KMS-11 (cell line): Measurements from ENCODE around the gene NLRC5.

Experiments
- H2AFZ ChIP-seq: fragments of 200-600 bp; sonication (generic); 2 replicates; pipeline ENCODE4 v1.6.1; 2016; ENCODE audit warnings: antibody characterized with exemption, mixed run types, low read depth
- H3K27ac ChIP-seq: fragments of 200-600 bp; sonication (generic); 2 replicates; pipeline ENCODE4 v1.6.1; 2016; ENCODE audit warnings: mild to moderate bottlenecking, mixed run types
- H3K27me3 ChIP-seq: fragments of 200-600 bp; sonication (generic); 2 replicates; pipeline ENCODE4 v1.6.1; 2017; ENCODE audit warnings: mild to moderate bottlenecking, low read depth, mixed run types, moderate library complexity; ENCODE audit not compliant: insufficient read depth
- H3K36me3 ChIP-seq: fragments of 200-600 bp; sonication (generic); 2 replicates; pipeline ENCODE4 v1.6.1; 2017; ENCODE audit warnings: mild to moderate bottlenecking, mixed run types; ENCODE audit not compliant: insufficient read depth
- H3K4me1 ChIP-seq: fragments of 200-600 bp; sonication (generic); 2 replicates; pipeline ENCODE4 v1.6.1; 2016; ENCODE audit warnings: mild to moderate bottlenecking, low read depth, mixed run types; ENCODE audit not compliant: poor library complexity, severe bottlenecking
- H3K4me2 ChIP-seq: fragments of 200-600 bp; sonication (generic); 2 replicates; pipeline ENCODE4 v1.7.0; 2016; ENCODE audit warnings: mild to moderate bottlenecking, mixed run types
- H3K4me3 ChIP-seq: fragments of 200-600 bp; sonication (generic); IDR thresholded peaks from 2 replicates; pipeline ENCODE4 v1.6.1; 2017; ENCODE audit warnings: low read depth, low read length, mixed read lengths; ENCODE audit not compliant: insufficient read depth
- H3K79me2 ChIP-seq: fragments of 200-600 bp; sonication (generic); 2 replicates; pipeline ENCODE4 v1.6.1; 2016; ENCODE audit warnings: low read depth, mixed run types; ENCODE audit not compliant: insufficient read depth
- H3K9ac ChIP-seq: fragments of 200-600 bp; sonication (generic); 2 replicates; pipeline ENCODE4 v1.6.1; 2016; ENCODE audit warnings: mild to moderate bottlenecking, mixed run types
- H4K20me1 ChIP-seq: fragments of 200-600 bp; sonication (generic); 2 replicates; pipeline ENCODE4 v1.6.1; 2016; ENCODE audit warnings: mild to moderate bottlenecking, mixed run types; ENCODE audit not compliant: insufficient read depth
- TF ChIP-seq, protein P1 (sequence below): fragments of 200-600 bp; sonication (generic); conservative IDR thresholded peaks from 2 replicates; pipeline ENCODE4 v1.6.1; 2017; ENCODE audit warnings: low read depth, mild to moderate bottlenecking, antibody characterized with exemption, low read length, moderate library complexity, mixed read lengths

NLRC5 gene

DNA sequence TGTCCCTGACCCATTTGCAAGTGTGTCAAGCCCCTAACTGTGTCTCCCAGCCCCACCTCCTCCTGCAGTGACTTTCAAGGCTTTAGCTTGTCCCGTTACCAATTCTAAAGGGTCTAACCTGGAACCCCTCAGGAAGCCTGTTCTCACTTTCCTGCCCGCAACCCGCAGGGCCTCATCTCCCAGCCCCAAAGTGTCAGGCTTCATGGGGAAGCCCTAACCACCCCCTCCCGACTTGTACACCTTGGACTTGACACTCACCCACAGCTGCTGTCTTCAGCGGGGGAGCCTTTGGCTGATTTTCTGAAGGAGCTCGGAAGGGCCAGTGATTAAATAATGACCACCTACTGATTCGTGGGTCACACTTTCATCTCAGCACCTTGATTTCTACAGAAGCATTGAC, 33.1 kb downstream of the NLRC5 start:
- Histone ChIP-seq H2AFZ (no peak overlapping the region), H3K27ac (no peak overlapping the region), H3K79me2 (no peaks in the 10 kb centered on the region), H3K36me3 (no peaks in the 10 kb centered on the region), H3K4me1 (no peaks in the 10 kb centered on the region), H3K4me3 (no peak overlapping the region), H3K9ac (no peak overlapping the region), H3K4me2 (no peak overlapping the region), H3K27me3 (no peaks in the 10 kb centered on the region), H4K20me1 (no peaks in the 10 kb centered on the region)
- TF ChIP-seq, protein P1, sequence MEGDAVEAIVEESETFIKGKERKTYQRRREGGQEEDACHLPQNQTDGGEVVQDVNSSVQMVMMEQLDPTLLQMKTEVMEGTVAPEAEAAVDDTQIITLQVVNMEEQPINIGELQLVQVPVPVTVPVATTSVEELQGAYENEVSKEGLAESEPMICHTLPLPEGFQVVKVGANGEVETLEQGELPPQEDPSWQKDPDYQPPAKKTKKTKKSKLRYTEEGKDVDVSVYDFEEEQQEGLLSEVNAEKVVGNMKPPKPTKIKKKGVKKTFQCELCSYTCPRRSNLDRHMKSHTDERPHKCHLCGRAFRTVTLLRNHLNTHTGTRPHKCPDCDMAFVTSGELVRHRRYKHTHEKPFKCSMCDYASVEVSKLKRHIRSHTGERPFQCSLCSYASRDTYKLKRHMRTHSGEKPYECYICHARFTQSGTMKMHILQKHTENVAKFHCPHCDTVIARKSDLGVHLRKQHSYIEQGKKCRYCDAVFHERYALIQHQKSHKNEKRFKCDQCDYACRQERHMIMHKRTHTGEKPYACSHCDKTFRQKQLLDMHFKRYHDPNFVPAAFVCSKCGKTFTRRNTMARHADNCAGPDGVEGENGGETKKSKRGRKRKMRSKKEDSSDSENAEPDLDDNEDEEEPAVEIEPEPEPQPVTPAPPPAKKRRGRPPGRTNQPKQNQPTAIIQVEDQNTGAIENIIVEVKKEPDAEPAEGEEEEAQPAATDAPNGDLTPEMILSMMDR, result no peak

DNA sequence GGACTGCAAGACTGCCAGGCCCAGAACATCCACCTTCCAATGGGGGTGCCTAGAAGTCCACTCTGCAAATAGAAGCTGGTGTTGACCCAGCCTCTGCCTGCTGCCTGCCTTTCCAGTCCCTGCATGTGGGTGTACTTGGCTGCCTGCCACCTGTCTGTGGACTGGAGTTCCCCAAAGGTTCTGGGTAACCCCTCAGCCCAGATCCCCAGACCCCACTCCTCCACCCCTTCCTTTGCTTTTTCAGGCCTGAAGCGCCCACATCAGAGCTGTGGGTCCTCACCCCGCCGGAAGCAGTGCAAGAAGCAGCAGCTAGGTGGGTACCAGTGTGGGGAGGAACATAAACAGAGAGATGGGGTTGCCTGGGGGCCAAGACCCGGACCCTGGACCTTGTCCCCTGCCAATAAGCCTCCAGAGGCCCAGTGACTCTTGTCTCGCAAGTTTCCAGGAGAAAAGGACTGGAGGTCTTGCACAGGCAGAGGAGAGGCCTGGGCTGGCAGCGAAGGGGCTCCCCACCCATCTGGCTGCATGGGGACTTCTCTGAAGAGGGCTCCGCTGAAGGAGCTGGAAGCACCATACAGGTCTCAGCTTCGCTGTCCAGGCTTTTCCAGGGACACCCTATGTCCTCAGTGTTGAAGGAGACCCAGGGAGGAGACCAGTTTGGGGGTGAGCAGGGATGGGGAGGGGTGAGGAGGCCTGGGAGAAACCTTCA, 34.3 kb downstream of the NLRC5 start:
- TF ChIP-seq, protein P1, result no peak
- no peak overlapping the region for H2AFZ ChIP-seq
- no peaks in the 10 kb centered on the region for H3K36me3 ChIP-seq
- H4K20me1 ChIP-seq, result no peaks in the 10 kb centered on the region
- H3K4me1 ChIP-seq, result peaks cover under 1% of the 10 kb centered on the region
- no peak overlapping the region for H3K9ac ChIP-seq
- H3K4me2 ChIP-seq, result no peak overlapping the region
- no peak overlapping the region for H3K27ac ChIP-seq
- no peak overlapping the region for H3K4me3 ChIP-seq
- H3K79me2 ChIP-seq, result no peaks in the 10 kb centered on the region
- no peaks in the 10 kb centered on the region for H3K27me3 ChIP-seq

DNA sequence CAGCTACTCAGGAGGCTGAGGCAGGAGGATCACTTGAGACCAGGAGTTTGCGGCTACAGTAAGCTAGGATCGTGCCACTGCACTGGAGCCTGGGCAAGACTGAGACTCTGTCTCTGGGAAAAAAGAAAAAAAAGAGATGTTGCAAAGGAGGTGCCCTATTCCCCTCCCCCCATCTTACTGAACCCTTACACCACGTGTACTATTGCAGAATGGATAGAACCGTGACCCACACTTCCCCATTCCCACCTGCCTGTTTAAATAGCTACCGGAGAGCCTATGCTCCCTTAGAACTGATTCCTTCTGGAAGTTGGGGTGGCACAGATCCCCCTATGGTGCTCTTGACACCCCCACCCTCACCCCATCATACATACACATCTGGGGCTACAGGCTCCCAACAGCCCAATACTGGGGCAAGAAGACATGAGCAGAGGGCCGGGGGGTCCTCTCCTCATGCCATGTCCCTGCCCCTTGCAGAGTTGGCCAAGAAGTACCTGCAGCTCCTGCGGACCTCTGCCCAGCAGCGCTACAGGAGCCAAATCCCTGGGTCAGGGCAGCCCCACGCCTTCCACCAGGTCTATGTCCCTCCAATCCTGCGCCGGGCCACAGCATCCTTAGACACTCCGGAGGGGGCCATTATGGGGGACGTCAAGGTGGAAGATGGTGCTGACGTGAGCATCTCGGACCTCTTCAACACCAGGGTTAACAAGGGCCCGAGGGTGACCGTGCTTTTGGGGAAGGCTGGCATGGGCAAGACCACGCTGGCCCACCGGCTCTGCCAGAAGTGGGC, 35.7 kb downstream of the NLRC5 start:
- H3K9ac ChIP-seq, result no peak overlapping the region
- no peaks in the 10 kb centered on the region for H3K79me2 ChIP-seq
- no peaks in the 10 kb centered on the region for H3K36me3 ChIP-seq
- H3K4me1 ChIP-seq, result peaks cover 4% of the 10 kb centered on the region
- no peak overlapping the region for H3K4me2 ChIP-seq
- TF ChIP-seq, protein P1, result no peak
- no peak overlapping the region for H3K4me3 ChIP-seq
- H3K27ac ChIP-seq, result no peak overlapping the region
- no peak overlapping the region for H2AFZ ChIP-seq
- no peaks in the 10 kb centered on the region for H4K20me1 ChIP-seq
- no peaks in the 10 kb centered on the region for H3K27me3 ChIP-seq

DNA sequence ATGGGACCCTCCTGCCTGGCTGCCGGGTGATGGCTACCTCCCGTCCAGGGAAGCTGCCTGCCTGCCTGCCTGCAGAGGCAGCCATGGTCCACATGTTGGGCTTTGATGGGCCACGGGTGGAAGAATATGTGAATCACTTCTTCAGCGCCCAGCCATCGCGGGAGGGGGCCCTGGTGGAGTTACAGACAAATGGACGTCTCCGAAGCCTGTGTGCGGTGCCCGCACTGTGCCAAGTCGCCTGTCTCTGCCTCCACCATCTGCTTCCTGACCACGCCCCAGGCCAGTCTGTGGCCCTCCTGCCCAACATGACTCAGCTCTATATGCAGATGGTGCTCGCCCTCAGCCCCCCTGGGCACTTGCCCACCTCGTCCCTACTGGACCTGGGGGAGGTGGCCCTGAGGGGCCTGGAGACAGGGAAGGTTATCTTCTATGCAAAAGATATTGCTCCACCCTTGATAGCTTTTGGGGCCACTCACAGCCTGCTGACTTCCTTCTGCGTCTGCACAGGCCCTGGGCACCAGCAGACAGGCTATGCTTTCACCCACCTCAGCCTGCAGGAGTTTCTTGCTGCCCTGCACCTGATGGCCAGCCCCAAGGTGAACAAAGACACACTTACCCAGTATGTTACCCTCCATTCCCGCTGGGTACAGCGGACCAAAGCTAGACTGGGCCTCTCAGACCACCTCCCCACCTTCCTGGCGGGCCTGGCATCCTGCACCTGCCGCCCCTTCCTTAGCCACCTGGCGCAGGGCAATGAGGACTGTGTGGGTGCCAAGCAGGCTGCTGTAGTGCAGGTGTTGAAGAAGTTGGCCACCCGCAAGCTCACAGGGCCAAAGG, 36.8 kb downstream of the NLRC5 start:
- Histone ChIP-seq H3K27ac (no peak overlapping the region), H4K20me1 (no peaks in the 10 kb centered on the region), H3K9ac (no peak overlapping the region), H3K4me3 (no peak overlapping the region), H2AFZ (no peak overlapping the region), H3K79me2 (no peaks in the 10 kb centered on the region), H3K4me1 (peaks cover 4% of the 10 kb centered on the region), H3K4me2 (no peak overlapping the region), H3K27me3 (no peaks in the 10 kb centered on the region), H3K36me3 (no peaks in the 10 kb centered on the region)
- TF ChIP-seq, protein P1, result no peak
